ENCODE measurements around the gene PRSS53.

- TF ChIP-seq POLR2A (IDR thresholded peaks at IDR 0.05), result no peak
- TF ChIP-seq CTCF (IDR thresholded peaks at IDR 0.05), result no peak
Measured at GRCh38 chr16:31094088-31094423, 5.3 kb upstream of the PRSS53 start.

Data from lower leg skin (tissue), 3 donors.